Stimulated activated naive CD8-positive, alpha-beta T cell treated with anti-CD3 and anti-CD28 coated beads, Interleukin-15, Interleukin-2, amounts not matched to agents 100 ng/mL and 50 ng/mL, for 24 hours (primary cell): ENCODE measurements around the gene TRNP1.

Experiments used
- H3K27ac Mint-ChIP-seq: one replicate; pipeline ENCODE4 v1.8.0; 2021; ENCODE audit warnings: mild to moderate bottlenecking, mixed read lengths
- H3K27me3 Mint-ChIP-seq: one replicate; pipeline ENCODE4 v1.8.0; 2021; ENCODE audit warnings: mixed read lengths
- H3K36me3 Mint-ChIP-seq: one replicate; pipeline ENCODE4 v1.8.0; 2021; ENCODE audit warnings: low read depth, mixed read lengths
- H3K4me1 Mint-ChIP-seq: one replicate; pipeline ENCODE4 v1.8.0; 2021; ENCODE audit warnings: low read depth, mixed read lengths
- H3K4me3 Mint-ChIP-seq: one replicate; pipeline ENCODE4 v1.8.0; 2021; ENCODE audit warnings: mild to moderate bottlenecking, mixed read lengths
- H3K9me3 Mint-ChIP-seq: one replicate; pipeline ENCODE4 v1.8.0; 2021; ENCODE audit warnings: mixed read lengths

Gene TRNP1

GRCh38 chr1:27003745-27004470, 10.4 kb downstream of the TRNP1 start:
- H3K27ac Mint-ChIP-seq, result no peak overlapping the region
- H3K27me3 Mint-ChIP-seq, result no peaks in the 10 kb centered on the region
- no peaks in the 10 kb centered on the region for H3K36me3 Mint-ChIP-seq
- H3K9me3 Mint-ChIP-seq, result no peaks in the 10 kb centered on the region
- no peak overlapping the region for H3K4me3 Mint-ChIP-seq
- H3K4me1 Mint-ChIP-seq, result no peaks in the 10 kb centered on the region

DNA sequence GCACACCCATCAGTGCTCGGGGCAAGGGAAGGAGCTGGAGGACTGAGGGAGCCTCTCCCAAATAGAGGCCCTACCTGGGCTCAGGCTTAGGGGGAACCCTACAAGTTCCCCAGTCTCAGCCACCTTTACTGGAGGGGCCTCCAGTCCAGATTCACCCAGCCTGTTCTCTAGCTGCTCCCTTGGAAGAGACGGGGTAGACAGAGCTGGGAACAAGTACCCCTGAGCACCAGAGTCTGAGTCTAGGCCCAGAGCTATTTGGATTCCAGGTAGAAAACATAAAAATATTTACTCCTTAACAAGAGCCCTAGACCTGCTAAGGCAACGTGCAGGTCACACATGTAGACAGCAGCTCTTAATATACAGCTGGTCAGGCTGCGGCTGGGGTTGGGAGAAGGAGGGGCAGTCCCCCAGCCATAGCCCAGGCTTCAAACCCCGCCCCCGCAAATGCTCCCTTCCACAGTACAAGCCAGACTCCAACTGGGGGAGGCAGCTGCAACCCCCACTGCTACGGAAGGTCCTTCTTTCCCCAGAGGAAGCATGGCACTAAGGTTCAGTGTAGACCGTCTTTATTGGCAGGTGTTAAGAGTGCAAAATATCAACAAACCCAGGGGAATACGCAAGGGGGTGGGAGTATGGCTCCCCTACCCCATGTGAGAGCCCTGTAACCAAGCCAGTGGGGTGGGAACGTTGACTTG, 11.1 kb downstream of the TRNP1 start:
- Mint-ChIP-seq H3K27me3 (no peaks in the 10 kb centered on the region), H3K27ac (no peak overlapping the region), H3K36me3 (no peaks in the 10 kb centered on the region), H3K9me3 (no peaks in the 10 kb centered on the region), H3K4me3 (no peak overlapping the region), H3K4me1 (no peaks in the 10 kb centered on the region)

- no peaks in the 10 kb centered on the region for H3K36me3 Mint-ChIP-seq
- H3K4me3 Mint-ChIP-seq, result no peak overlapping the region
- H3K4me1 Mint-ChIP-seq, result no peaks in the 10 kb centered on the region
- H3K9me3 Mint-ChIP-seq, result no peaks in the 10 kb centered on the region
- no peak overlapping the region for H3K27ac Mint-ChIP-seq
- peaks cover 4% of the 10 kb centered on the region for H3K27me3 Mint-ChIP-seq
Measured at GRCh38 chr1:27005166-27005530, 11.7 kb downstream of the TRNP1 start.

DNA sequence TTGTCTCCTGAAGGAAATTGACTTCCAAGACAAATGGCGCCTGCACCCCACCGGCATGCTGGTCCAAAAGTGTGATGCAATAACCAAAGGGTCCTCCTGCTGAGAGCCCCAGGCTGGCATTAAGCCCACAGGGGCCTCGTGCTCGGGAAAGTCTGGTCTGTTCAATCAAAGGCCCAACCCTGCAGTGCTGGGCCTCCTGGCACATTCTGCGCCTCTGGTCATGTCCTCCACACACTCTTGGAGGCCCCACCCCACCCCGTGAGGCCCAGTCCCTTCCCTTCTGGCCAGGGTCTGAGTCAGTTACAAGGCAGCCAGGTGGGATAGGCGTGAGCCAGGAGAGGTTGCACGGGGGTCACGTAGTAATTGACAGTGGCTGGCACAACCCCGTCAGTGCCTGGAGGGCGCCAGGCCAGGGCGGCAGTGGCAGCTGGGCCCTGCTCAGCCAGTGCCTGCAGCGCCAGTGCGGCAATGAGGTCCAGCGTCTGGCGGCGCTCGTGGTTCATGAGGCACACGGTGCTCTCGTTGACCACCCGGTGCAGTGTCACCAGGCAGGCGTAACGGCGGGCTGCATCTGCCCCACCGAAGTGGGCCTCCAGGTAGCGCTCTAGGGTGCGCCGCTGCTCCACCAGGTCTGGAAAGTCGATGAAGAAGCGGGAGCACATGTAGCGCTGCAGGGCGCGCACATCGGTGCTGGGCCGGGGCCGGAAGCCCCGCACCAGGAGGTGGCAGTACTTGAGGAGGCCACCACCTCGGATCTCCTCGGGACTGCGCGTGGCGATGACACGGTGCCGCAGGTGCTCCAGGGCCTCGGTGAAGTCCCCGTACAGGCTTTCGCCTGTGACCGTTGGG, 12.4 kb downstream of the TRNP1 start:
- no peaks in the 10 kb centered on the region for H3K9me3 Mint-ChIP-seq
- peaks cover 4% of the 10 kb centered on the region for H3K27me3 Mint-ChIP-seq
- no peaks in the 10 kb centered on the region for H3K36me3 Mint-ChIP-seq
- H3K27ac Mint-ChIP-seq, result no peak overlapping the region
- H3K4me3 Mint-ChIP-seq, result no peak overlapping the region
- no peaks in the 10 kb centered on the region for H3K4me1 Mint-ChIP-seq

- Mint-ChIP-seq H3K36me3 (no peaks in the 10 kb centered on the region), H3K4me1 (no peaks in the 10 kb centered on the region), H3K27ac (no peak overlapping the region), H3K27me3 (peaks cover 9% of the 10 kb centered on the region), H3K4me3 (no peak overlapping the region), H3K9me3 (no peaks in the 10 kb centered on the region)
Measured at GRCh38 chr1:27006683-27007082, 13.2 kb downstream of the TRNP1 start.

DNA sequence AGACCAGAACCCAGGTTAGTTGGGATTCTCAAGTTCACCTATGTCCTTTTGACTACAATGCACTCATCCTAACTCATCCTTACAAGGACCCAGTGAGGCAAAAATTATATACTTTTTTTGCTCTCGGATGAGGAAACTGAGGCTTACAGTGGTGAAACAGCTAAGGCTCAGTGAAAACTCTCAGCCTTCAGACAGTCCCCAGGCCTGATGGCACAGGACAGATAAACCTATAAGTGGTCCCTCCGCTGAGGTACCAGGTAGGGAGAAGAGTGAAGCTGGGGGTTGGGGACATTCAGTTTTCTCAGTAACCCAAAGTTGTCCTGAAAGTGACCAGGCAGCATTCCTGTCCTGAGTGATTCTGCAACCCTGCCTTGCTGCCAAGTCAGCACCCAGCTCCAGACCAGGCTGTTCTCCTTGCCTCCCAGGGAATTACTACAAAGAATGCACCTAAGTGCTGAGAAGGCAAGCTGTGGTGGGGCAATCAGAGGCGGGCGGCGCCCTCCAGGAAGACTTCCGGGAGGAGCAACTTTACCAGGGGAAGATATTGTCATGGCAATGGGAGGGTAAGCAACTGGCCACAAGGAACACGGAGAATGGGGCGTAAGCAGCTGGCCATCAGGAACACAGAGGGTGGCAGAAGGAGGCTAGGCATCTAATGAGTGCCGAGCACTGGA, 14.6 kb downstream of the TRNP1 start:
- Mint-ChIP-seq H3K36me3 (no peaks in the 10 kb centered on the region), H3K4me1 (peaks cover 5% of the 10 kb centered on the region), H3K9me3 (no peaks in the 10 kb centered on the region), H3K27ac (no peak overlapping the region), H3K4me3 (no peak overlapping the region), H3K27me3 (peaks cover 18% of the 10 kb centered on the region)

DNA sequence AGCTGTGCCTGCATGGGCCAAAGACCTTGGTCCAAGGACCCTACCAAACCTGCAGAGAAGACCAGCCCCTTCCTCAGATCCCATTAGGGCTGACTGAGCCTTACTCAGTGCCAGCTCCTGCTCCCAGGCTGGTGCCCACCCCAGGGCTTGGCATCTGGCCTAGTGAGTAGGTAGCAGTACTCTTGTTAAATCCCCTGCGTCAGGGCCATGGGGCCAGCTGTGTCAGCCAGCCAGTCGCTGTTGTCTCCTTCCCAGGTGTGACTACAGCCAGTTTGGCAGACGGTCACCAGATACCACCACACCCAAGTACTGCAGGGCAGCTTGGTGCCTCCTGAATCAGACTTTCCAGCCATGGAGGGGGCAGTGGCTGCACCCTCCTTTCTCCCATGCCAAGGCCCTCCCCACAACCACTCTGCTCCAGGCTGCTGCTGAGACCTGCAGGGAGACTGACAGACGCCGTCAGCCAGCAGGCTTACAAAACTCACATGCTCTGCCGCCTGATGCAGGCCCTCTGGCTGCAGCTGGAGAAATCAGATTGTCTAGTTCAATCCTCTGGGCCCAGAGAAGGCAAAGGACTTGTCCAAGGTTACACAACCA, 16.2 kb downstream of the TRNP1 start:
- H3K36me3 Mint-ChIP-seq, result no peaks in the 10 kb centered on the region
- H3K4me1 Mint-ChIP-seq, result peaks cover 7% of the 10 kb centered on the region
- H3K4me3 Mint-ChIP-seq, result no peak overlapping the region
- H3K27me3 Mint-ChIP-seq, result peaks cover 23% of the 10 kb centered on the region
- H3K9me3 Mint-ChIP-seq, result no peaks in the 10 kb centered on the region
- no peak overlapping the region for H3K27ac Mint-ChIP-seq

DNA sequence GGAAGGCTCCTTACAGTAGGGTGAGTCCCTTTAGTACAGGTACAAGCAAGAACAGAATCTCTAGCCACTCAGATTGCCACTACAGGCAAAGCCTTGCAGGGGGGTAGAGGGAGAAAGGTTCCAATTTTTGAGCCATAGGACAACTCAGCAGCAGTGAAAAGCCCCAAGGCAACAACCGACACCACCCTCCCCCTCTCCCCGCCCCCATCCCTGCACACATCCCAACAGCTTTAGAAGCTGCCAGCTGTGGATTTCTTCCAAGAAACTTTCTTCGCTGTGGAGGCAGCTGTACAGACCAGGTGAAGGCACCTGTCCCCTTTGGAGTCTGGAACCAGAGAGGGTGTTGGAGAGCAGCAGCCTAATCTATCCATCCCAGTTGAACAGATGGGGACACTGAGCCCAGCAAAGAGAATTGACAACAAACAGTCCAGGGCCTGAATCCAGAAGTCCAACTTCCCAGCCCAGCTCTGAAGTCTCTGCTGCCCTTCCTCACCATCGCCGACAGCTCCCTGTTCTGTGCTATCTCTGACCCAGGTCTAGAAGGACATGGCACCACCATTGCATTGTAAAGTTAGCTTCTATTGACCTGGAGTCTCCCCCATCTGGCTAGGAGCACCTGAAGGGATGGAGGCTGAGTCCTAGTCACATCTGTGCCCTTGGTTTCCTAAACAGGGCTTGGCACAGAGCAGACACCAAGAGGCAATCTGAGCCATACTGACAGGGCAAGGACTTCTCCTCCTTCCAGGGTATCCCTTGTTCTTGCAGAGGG, 16.9 kb downstream of the TRNP1 start:
- peaks cover 26% of the 10 kb centered on the region for H3K27me3 Mint-ChIP-seq
- no peaks in the 10 kb centered on the region for H3K9me3 Mint-ChIP-seq
- H3K4me1 Mint-ChIP-seq, result peaks cover 7% of the 10 kb centered on the region
- no peak overlapping the region for H3K27ac Mint-ChIP-seq
- H3K4me3 Mint-ChIP-seq, result no peak overlapping the region
- no peaks in the 10 kb centered on the region for H3K36me3 Mint-ChIP-seq

DNA sequence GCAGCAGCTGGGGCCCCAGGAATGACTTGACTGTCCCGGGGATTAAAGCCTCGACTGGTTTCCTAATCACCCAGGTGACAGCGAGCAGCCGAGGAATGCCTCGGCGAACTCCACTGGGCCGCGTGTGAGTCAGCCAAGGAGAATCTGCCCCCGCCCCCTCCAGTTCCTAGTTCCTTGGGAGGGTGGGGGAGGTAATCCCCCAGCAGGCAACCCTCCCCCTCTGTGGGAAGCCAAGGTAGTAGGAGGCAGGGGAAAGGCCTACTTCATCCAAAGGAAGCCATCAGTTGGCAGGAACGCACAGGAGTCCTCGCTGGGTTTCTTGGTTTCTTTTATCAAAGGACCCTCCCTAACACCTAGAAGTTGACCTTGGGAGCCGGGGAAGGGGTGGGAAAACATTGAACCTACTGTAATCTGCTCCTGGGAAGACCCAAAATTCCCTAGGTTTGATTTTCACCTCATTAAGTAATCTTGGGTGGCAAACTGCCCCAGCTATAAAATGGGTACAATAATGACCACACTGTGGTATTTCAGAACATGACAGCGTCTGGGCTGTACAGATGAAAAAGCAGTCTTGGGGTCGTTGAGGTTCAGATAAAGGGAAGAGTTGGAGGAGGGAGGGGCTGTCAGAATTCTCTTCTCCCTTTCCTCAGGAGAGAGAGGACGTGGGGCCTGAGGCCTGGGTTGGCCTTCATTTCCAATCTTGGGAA, 17.7 kb downstream of the TRNP1 start:
- H3K4me3 Mint-ChIP-seq, result no peak overlapping the region
- no peak overlapping the region for H3K27ac Mint-ChIP-seq
- H3K36me3 Mint-ChIP-seq, result no peaks in the 10 kb centered on the region
- peaks cover 26% of the 10 kb centered on the region for H3K27me3 Mint-ChIP-seq
- no peaks in the 10 kb centered on the region for H3K9me3 Mint-ChIP-seq
- H3K4me1 Mint-ChIP-seq, result peaks cover 7% of the 10 kb centered on the region

GRCh38 chr1:27011976-27012563, 18.6 kb downstream of the TRNP1 start:
- Mint-ChIP-seq H3K27ac (no peak overlapping the region), H3K4me1 (peaks cover 7% of the 10 kb centered on the region), H3K4me3 (no peak overlapping the region), H3K27me3 (peaks cover 26% of the 10 kb centered on the region), H3K9me3 (no peaks in the 10 kb centered on the region), H3K36me3 (no peaks in the 10 kb centered on the region)

- Mint-ChIP-seq H3K9me3 (no peaks in the 10 kb centered on the region), H3K36me3 (no peaks in the 10 kb centered on the region), H3K27me3 (peaks cover 22% of the 10 kb centered on the region), H3K27ac (no peak overlapping the region), H3K4me1 (peaks cover 7% of the 10 kb centered on the region), H3K4me3 (no peak overlapping the region)
Measured at GRCh38 chr1:27015260-27015659, 21.8 kb downstream of the TRNP1 start.

DNA sequence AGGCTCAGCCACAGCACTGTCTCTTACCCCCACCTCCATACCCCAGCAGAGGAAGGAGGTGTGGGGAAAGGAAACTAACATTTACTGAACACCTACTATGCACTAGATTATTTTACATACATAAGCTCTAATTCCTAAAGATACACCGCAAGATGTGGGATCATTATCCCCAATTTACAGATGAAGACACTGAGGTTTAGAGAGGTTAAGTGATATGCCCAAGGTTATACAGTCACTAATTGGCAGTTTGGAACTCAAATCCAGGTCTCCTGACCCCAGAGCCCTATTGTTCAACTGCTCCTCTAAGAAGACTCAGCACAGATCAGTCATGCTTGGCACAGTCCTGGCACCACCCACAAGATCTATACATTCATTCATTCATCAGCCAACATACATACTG, 22.9 kb downstream of the TRNP1 start:
- Mint-ChIP-seq H3K9me3 (no peaks in the 10 kb centered on the region), H3K4me3 (no peak overlapping the region), H3K27me3 (peaks cover 20% of the 10 kb centered on the region), H3K27ac (no peak overlapping the region), H3K4me1 (peaks cover 7% of the 10 kb centered on the region), H3K36me3 (no peaks in the 10 kb centered on the region)

GRCh38 chr1:27017207-27017606, 23.7 kb downstream of the TRNP1 start:
- no peak overlapping the region for H3K27ac Mint-ChIP-seq
- no peak overlapping the region for H3K4me3 Mint-ChIP-seq
- H3K4me1 Mint-ChIP-seq, result peaks cover 7% of the 10 kb centered on the region
- H3K9me3 Mint-ChIP-seq, result no peaks in the 10 kb centered on the region
- H3K36me3 Mint-ChIP-seq, result no peaks in the 10 kb centered on the region
- H3K27me3 Mint-ChIP-seq, result peaks cover 12% of the 10 kb centered on the region
